Panc1 (cell line): ENCODE results near the gene ISCA2. TPM values are rescaled to one million over a fixed set of nuclear protein-coding genes. Genes with fewer than 3 reads are reported as not detected.

Source experiments
- ATAC-seq: fragments of 200-7000 bp; cut with Tn5 transposase; 2 replicates; pipeline ENCODE4 v1.9.1; 2020; ENCODE audit warnings: mild to moderate bottlenecking, moderate library complexity
- BruUV-seq: library from RNA; stranded (reverse); fragments of 400-500 nt; replicated peaks from 2 replicates; lab custom pipeline; 2021; lab: Mats Ljungman, UMichigan
- CTCF ChIA-PET: fragments of 300-600 bp; sonication (Branson Sonifier 250); formaldehyde crosslinking; loops from one replicate; lab custom pipeline; 2022; ENCODE audit warnings: antibody characterized with exemption; lab: Charles Lee
- POLR2A ChIA-PET: fragments of 300-600 bp; sonication (Branson Sonifier 250); formaldehyde crosslinking; loops from one replicate; lab custom pipeline; 2022; ENCODE audit warnings: antibody characterized with exemption; lab: Charles Lee
- DNase-seq: peaks from one replicate; pipeline ENCODE4 v3.0.0-alpha.2; 2010; ENCODE audit warnings: low read depth, low spot score
- H3K27ac ChIP-seq: 2 replicates; pipeline ENCODE4 v1.5.1; 2011; ENCODE audit warnings: mild to moderate bottlenecking, low read length, inconsistent platforms
- H3K27me3 ChIP-seq: fragments of 200-500 bp; sonication (Bioruptor generic); 2 replicates; pipeline ENCODE4 v1.6.0; 2014; ENCODE audit warnings: low read length, inconsistent platforms; ENCODE audit not compliant: control insufficient read depth, insufficient read depth
- H3K36me3 ChIP-seq: fragments of 200-500 bp; sonication (Bioruptor generic); 2 replicates; pipeline ENCODE4 v1.5.1; 2014; ENCODE audit warnings: inconsistent platforms, mild to moderate bottlenecking, low read length, moderate library complexity; ENCODE audit not compliant: control insufficient read depth, insufficient read depth
- H3K4me1 ChIP-seq: 2 replicates; pipeline ENCODE4 v1.5.1; 2011; ENCODE audit warnings: inconsistent platforms, mild to moderate bottlenecking, low read length, moderate library complexity; ENCODE audit not compliant: control insufficient read depth, insufficient read depth
- H3K4me3 ChIP-seq, 2 experiments: 2 replicates each; pipeline ENCODE4 v1.5.1; 2011 to 2012; ENCODE audit warnings: low read depth in 2 of 2, low read length in 2 of 2, mild to moderate bottlenecking in 2 of 2, inconsistent platforms in 1 of 2, moderate library complexity in 1 of 2
- H3K9me3 ChIP-seq: fragments of 200-500 bp; sonication (Bioruptor generic); 2 replicates; pipeline ENCODE4 v1.5.1; 2014; ENCODE audit warnings: low read depth, mild to moderate bottlenecking, inconsistent platforms, low read length, moderate library complexity; ENCODE audit not compliant: control insufficient read depth, insufficient read depth
- POLR2AphosphoS5 ChIP-seq: IDR thresholded peaks from 2 replicates; pipeline ENCODE4 v1.6.1; 2012; ENCODE audit warnings: mild to moderate bottlenecking, low read depth, low read length, moderate library complexity
- SIN3A ChIP-seq: IDR thresholded peaks from 2 replicates; pipeline ENCODE4 v1.6.1; 2012; ENCODE audit warnings: low read depth, mild to moderate bottlenecking, low read length, moderate library complexity, borderline replicate concordance; ENCODE audit not compliant: insufficient read depth
- TCF7L2 ChIP-seq: IDR thresholded peaks from 2 replicates; pipeline ENCODE4 v1.6.1; 2011; ENCODE audit warnings: mild to moderate bottlenecking, low read depth, low read length, inconsistent platforms
- in situ Hi-C: cut with HindIII; loops from 2 replicates; pipeline ENCODE4 v1.10.0; 2016; ENCODE audit warnings: low sequenced_read_pairs, low pct_unique_long_range_greater_than_20kb
- intact Hi-C: fragments of 100-400 bp; cut with micrococcal nuclease; formaldehyde crosslinking; loops from one replicate; pipeline ENCODE4 v1.10.0; 2022; ENCODE audit not compliant: unreplicated experiment
- total RNA-seq: library from RNA; stranded (reverse); gene quantifications from one replicate; pipeline ENCODE4 v1.2.1, GENCODE V29; 2021; ENCODE audit not compliant: unreplicated experiment
- TF ChIP-seq, protein P1 (sequence below), 2 experiments: IDR thresholded peaks; 2 replicates each; pipeline ENCODE4 v1.6.1; 2011 to 2012; ENCODE audit warnings: low read depth in 2 of 2, control low read depth in 1 of 2, low read length in 1 of 2, mild to moderate bottlenecking in 1 of 2, moderate library complexity in 1 of 2; ENCODE audit not compliant: insufficient read depth in 1 of 2
- TF ChIP-seq, protein P2 (sequence below): fragments of 450-650 bp; IDR thresholded peaks from 2 replicates; pipeline ENCODE4 v1.5.1; 2017; ENCODE audit warnings: mild to moderate bottlenecking

ISCA2 gene
- total RNA-seq, 1 experiment from 2014 or later: 26.1 TPM

DNA sequence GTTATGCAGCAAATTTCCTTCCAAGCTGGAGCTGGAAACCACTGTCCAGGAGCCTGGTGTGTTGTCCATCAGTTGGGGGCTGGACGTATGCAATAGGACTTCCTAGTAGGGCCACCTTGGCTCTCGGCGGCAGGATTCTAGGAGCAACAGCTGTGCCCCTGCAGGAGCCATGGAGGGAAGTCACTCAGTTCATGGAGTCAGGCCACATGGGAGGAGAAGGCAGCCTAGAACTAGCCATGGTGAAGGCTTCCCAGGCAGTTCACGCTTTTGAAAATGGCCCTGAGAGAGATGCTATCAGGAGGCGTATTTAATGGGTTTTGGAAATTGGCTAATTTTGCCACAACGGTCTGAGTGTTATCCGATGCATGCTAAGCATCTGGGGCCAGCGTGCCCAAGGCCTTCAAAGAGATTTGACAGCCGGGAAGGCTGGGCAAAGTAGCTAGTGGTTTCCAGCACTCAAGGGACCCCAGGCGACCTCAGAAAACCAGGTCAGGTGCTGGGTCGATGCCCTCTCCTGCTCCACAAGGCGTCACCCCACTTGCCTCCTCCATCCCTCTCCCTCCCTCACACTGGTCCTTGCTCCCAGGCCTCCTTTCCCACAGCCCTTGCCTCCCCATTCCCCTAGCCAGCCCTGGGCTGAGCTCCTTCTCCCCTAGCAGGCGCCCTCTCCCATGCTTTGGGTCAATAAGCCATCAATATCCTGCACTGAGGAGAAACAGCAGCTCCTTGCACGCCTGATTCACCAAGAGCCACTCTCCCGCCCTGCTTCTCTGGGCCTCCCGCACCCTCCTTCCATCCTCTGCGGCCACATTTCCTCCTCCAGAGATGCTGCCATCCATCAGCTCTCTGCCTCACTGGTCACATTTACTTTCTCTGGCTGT lies 36.6 kb upstream of the ISCA2 start:
- in situ Hi-C loops: no loop called here
- no peaks in the 10 kb centered on the region for H3K9me3 ChIP-seq
- POLR2A ChIA-PET: interaction anchor here (0.5 kb wide), 1 partner anchor 34 kb away, joined by 8 read pairs; no protein-coding TSS in a partner anchor

DNA sequence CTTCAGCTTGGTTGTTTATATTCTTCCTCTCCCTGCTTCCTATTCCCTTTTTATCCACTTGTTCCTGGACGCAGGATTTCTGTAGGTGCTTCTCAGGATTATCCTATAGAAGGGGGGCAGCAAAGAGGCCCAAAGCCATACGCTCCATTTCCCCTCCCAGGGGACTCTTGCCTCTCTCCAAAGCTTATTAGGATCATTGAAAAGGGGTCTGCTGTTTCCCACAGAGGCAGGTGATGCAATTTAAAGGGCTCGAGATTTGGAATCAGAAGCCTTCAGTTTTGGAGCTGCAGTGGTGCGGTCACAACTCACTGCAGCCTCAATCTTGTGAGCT lies 36.0 kb upstream of the ISCA2 start:
- no peak overlapping the region for H3K27ac ChIP-seq
- H3K4me1 ChIP-seq: no peaks in the 10 kb centered on the region
- H3K36me3 ChIP-seq: no peaks in the 10 kb centered on the region
- intact Hi-C loops (no loop called here), in situ Hi-C loops (no loop called here)
- no peak for TF ChIP-seq TCF7L2
- TF ChIP-seq, protein P1, sequence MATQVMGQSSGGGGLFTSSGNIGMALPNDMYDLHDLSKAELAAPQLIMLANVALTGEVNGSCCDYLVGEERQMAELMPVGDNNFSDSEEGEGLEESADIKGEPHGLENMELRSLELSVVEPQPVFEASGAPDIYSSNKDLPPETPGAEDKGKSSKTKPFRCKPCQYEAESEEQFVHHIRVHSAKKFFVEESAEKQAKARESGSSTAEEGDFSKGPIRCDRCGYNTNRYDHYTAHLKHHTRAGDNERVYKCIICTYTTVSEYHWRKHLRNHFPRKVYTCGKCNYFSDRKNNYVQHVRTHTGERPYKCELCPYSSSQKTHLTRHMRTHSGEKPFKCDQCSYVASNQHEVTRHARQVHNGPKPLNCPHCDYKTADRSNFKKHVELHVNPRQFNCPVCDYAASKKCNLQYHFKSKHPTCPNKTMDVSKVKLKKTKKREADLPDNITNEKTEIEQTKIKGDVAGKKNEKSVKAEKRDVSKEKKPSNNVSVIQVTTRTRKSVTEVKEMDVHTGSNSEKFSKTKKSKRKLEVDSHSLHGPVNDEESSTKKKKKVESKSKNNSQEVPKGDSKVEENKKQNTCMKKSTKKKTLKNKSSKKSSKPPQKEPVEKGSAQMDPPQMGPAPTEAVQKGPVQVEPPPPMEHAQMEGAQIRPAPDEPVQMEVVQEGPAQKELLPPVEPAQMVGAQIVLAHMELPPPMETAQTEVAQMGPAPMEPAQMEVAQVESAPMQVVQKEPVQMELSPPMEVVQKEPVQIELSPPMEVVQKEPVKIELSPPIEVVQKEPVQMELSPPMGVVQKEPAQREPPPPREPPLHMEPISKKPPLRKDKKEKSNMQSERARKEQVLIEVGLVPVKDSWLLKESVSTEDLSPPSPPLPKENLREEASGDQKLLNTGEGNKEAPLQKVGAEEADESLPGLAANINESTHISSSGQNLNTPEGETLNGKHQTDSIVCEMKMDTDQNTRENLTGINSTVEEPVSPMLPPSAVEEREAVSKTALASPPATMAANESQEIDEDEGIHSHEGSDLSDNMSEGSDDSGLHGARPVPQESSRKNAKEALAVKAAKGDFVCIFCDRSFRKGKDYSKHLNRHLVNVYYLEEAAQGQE (IDR thresholded peaks at IDR 0.05; ENCODE audit: insufficient read depth in 1 of 2, low read depth in 2 of 2, low read length in 1 of 2): no peak
- no peak for TF ChIP-seq SIN3A
- TF ChIP-seq, protein P2, sequence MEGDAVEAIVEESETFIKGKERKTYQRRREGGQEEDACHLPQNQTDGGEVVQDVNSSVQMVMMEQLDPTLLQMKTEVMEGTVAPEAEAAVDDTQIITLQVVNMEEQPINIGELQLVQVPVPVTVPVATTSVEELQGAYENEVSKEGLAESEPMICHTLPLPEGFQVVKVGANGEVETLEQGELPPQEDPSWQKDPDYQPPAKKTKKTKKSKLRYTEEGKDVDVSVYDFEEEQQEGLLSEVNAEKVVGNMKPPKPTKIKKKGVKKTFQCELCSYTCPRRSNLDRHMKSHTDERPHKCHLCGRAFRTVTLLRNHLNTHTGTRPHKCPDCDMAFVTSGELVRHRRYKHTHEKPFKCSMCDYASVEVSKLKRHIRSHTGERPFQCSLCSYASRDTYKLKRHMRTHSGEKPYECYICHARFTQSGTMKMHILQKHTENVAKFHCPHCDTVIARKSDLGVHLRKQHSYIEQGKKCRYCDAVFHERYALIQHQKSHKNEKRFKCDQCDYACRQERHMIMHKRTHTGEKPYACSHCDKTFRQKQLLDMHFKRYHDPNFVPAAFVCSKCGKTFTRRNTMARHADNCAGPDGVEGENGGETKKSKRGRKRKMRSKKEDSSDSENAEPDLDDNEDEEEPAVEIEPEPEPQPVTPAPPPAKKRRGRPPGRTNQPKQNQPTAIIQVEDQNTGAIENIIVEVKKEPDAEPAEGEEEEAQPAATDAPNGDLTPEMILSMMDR: no peak
- no peak for TF ChIP-seq POLR2AphosphoS5
- no peak overlapping the region for H3K4me3 ChIP-seq
- DNase-seq (no peak), ATAC-seq (no peak)
- BruUV-seq: no TSS peak
- ChIA-PET POLR2A (no interaction called here), CTCF (interaction anchor here (0.6 kb wide), 1 partner anchor 25 kb away, joined by 3 read pairs; no protein-coding TSS in a partner anchor)
- no peaks in the 10 kb centered on the region for H3K27me3 ChIP-seq
- no peaks in the 10 kb centered on the region for H3K9me3 ChIP-seq

More for the DNA sequence above, 36.6 kb upstream of the ISCA2 start:
- CTCF ChIA-PET: interaction anchor here (0.6 kb wide), 1 partner anchor 24 kb away, joined by 3 read pairs; no protein-coding TSS in a partner anchor
- Histone ChIP-seq H3K27me3 (no peaks in the 10 kb centered on the region), H3K4me1 (no peaks in the 10 kb centered on the region), H3K4me3 (no peak overlapping the region), H3K27ac (no peak overlapping the region), H3K36me3 (no peaks in the 10 kb centered on the region)
- TF ChIP-seq POLR2AphosphoS5 (no peak), SIN3A (no peak), TCF7L2 (no peak)
- TF ChIP-seq, protein P2: no peak
- TF ChIP-seq, protein P1 (IDR thresholded peaks at IDR 0.05; ENCODE audit: insufficient read depth in 1 of 2, low read depth in 2 of 2, low read length in 1 of 2): no peak
- intact Hi-C loops: no loop called here
- BruUV-seq: no TSS peak
- ATAC-seq (no peak), DNase-seq (no peak)
